ENCODE results near the gene FXR2.
A peak's percentile ranks its signal among the peaks of the same experiment; 100 is the strongest.

Gene FXR2

GRCh38 chr17:7550344-7550743 lies 64.4 kb downstream of the FXR2 start:
- TF ChIP-seq EZH2 (IDR thresholded peaks at IDR 0.05; ENCODE audit: borderline replicate concordance, low read length) (no peak), CTCF (IDR thresholded peaks at IDR 0.05; ENCODE audit: low read length) (no peak)
- Histone ChIP-seq H3K27ac (ENCODE audit: low read depth, low read length, poor library complexity, severe bottlenecking) (no peak overlapping the region), H2AFZ (ENCODE audit: low read length) (no peak overlapping the region), H3K27me3 (ENCODE audit: insufficient read depth, low read length) (peaks cover 16% of the 10 kb centered on the region), H3F3A (ENCODE audit: insufficient read depth, low read length) (no peaks in the 10 kb centered on the region), H3K79me2 (ENCODE audit: insufficient read depth, low read length) (no peaks in the 10 kb centered on the region), H3K9me2 (ENCODE audit: low read depth, low read length) (no peaks in the 10 kb centered on the region), H3K36me3 (ENCODE audit: insufficient read depth, low read length) (no peaks in the 10 kb centered on the region), H3K4me1 (ENCODE audit: insufficient read depth, low read length, severe bottlenecking) (peaks cover 4% of the 10 kb centered on the region), H3K9ac (ENCODE audit: low read length) (no peak overlapping the region), H3K9me3 (ENCODE audit: low read length) (no peaks in the 10 kb centered on the region), H3K4me2 (ENCODE audit: low read length) (no peak overlapping the region), H3K4me3 (ENCODE audit: low read depth, low read length, poor library complexity, severe bottlenecking) (no peak overlapping the region), H4K20me1 (ENCODE audit: insufficient read depth, low read length) (no peaks in the 10 kb centered on the region)

GRCh38 chr17:7549401-7550055 lies 65.2 kb downstream of the FXR2 start:
- Histone ChIP-seq H3K9ac (ENCODE audit: low read length) (no peak overlapping the region), H3K9me2 (ENCODE audit: low read depth, low read length) (no peaks in the 10 kb centered on the region), H3K79me2 (ENCODE audit: insufficient read depth, low read length) (no peaks in the 10 kb centered on the region), H3F3A (ENCODE audit: insufficient read depth, low read length) (no peaks in the 10 kb centered on the region), H3K9me3 (ENCODE audit: low read length) (no peaks in the 10 kb centered on the region), H3K4me1 (ENCODE audit: insufficient read depth, low read length, severe bottlenecking) (peaks cover 4% of the 10 kb centered on the region), H4K20me1 (ENCODE audit: insufficient read depth, low read length) (no peaks in the 10 kb centered on the region), H3K27me3 (ENCODE audit: insufficient read depth, low read length) (peaks cover 16% of the 10 kb centered on the region), H3K4me3 (ENCODE audit: low read depth, low read length, poor library complexity, severe bottlenecking) (no peak overlapping the region), H3K27ac (ENCODE audit: low read depth, low read length, poor library complexity, severe bottlenecking) (no peak overlapping the region), H2AFZ (ENCODE audit: low read length) (no peak overlapping the region), H3K4me2 (ENCODE audit: low read length) (peak overlapping the region; percentile 40; the same call in 1 of the 2 replicates), H3K36me3 (ENCODE audit: insufficient read depth, low read length) (no peaks in the 10 kb centered on the region)
- TF ChIP-seq EZH2 (IDR thresholded peaks at IDR 0.05; ENCODE audit: borderline replicate concordance, low read length), result no peak
- TF ChIP-seq CTCF (IDR thresholded peaks at IDR 0.05; ENCODE audit: low read length), result no peak

GRCh38 chr17:7548585-7549400 lies 65.9 kb downstream of the FXR2 start, which contains the start of gene TNFSF12:
Gene TNFSF12 (plus strand): TSS chr17:7549058. CDS start chr17:7549154, 96 bp downstream.
- Histone ChIP-seq H3F3A (ENCODE audit: insufficient read depth, low read length) (no peaks in the 10 kb centered on the region), H3K79me2 (ENCODE audit: insufficient read depth, low read length) (no peaks in the 10 kb centered on the region), H3K27me3 (ENCODE audit: insufficient read depth, low read length) (peaks cover 16% of the 10 kb centered on the region), H3K4me1 (ENCODE audit: insufficient read depth, low read length, severe bottlenecking) (peaks cover 4% of the 10 kb centered on the region), H2AFZ (ENCODE audit: low read length) (no peak within 1 kb of the TSS), H4K20me1 (ENCODE audit: insufficient read depth, low read length) (no peaks in the 10 kb centered on the region), H3K27ac (ENCODE audit: low read depth, low read length, poor library complexity, severe bottlenecking) (no peak within 1 kb of the TSS), H3K4me3 (ENCODE audit: low read depth, low read length, poor library complexity, severe bottlenecking) (peak within 1 kb of the TSS; percentile 7), H3K4me2 (ENCODE audit: low read length) (peak within 1 kb of the TSS; percentile 40; the same call in 1 of the 2 replicates), H3K36me3 (ENCODE audit: insufficient read depth, low read length) (no peaks in the 10 kb centered on the region), H3K9me2 (ENCODE audit: low read depth, low read length) (no peaks in the 10 kb centered on the region), H3K9me3 (ENCODE audit: low read length) (no peaks in the 10 kb centered on the region), H3K9ac (ENCODE audit: low read length) (no peak within 1 kb of the TSS)
- TF ChIP-seq EZH2 (IDR thresholded peaks at IDR 0.05; ENCODE audit: borderline replicate concordance, low read length) (no peak), CTCF (IDR thresholded peaks at IDR 0.05; ENCODE audit: low read length) (no peak)
